Endothelial cell (in vitro differentiated cells): ENCODE results near the gene SF3B1. TPM values are rescaled to one million over a fixed set of nuclear protein-coding genes. Genes with fewer than 3 reads are reported as not detected.
"Not testable (repeated sequence)": the region's sequence is repeated elsewhere in the genome, so short reads cannot be mapped to it uniquely, and the experiment has no call there.

Experiments
- DNase-seq: peaks from one replicate; pipeline ENCODE4 v3.0.0; 2021; ENCODE audit warnings: low spot score
- H3K27ac Mint-ChIP-seq: one replicate; pipeline ENCODE4 v1.8.0; 2021; ENCODE audit warnings: mixed read lengths, inconsistent platforms; ENCODE audit not compliant: unreplicated experiment
- H3K27me3 Mint-ChIP-seq: one replicate; pipeline ENCODE4 v1.8.0; 2021; ENCODE audit warnings: mild to moderate bottlenecking, moderate library complexity, mixed read lengths, inconsistent platforms; ENCODE audit not compliant: unreplicated experiment
- H3K36me3 Mint-ChIP-seq: one replicate; pipeline ENCODE4 v1.8.0; 2021; ENCODE audit warnings: mild to moderate bottlenecking, low read depth, mixed read lengths, inconsistent platforms; ENCODE audit not compliant: unreplicated experiment
- H3K4me1 Mint-ChIP-seq: one replicate; pipeline ENCODE4 v1.8.0; 2021; ENCODE audit warnings: mild to moderate bottlenecking, mixed read lengths, inconsistent platforms; ENCODE audit not compliant: unreplicated experiment
- H3K4me3 Mint-ChIP-seq: one replicate; pipeline ENCODE4 v1.8.0; 2021; ENCODE audit warnings: mild to moderate bottlenecking, mixed read lengths, inconsistent platforms; ENCODE audit not compliant: unreplicated experiment
- H3K9me3 Mint-ChIP-seq: one replicate; pipeline ENCODE4 v1.8.0; 2021; ENCODE audit warnings: mixed read lengths, inconsistent platforms; ENCODE audit not compliant: unreplicated experiment
- total RNA-seq: library from RNA; stranded (reverse); fragmentation: NEBNext Ultra II Directional; extraction: Animal tissue kit (Norgen Biotek cat#: 25700); gene quantifications from one replicate; pipeline ENCODE4 v1.2.1, GENCODE V29; 2021; ENCODE audit not compliant: unreplicated experiment
- TF ChIP-seq, protein P1 (sequence below): fragments of 200-600 bp; sonication (generic); IDR thresholded peaks from one replicate; pipeline ENCODE4 v1.5.0; 2021; ENCODE audit warnings: antibody characterized with exemption; ENCODE audit not compliant: unreplicated experiment

The SF3B1 gene
- total RNA-seq, 1 donor from 2014 or later: 401 TPM

DNA sequence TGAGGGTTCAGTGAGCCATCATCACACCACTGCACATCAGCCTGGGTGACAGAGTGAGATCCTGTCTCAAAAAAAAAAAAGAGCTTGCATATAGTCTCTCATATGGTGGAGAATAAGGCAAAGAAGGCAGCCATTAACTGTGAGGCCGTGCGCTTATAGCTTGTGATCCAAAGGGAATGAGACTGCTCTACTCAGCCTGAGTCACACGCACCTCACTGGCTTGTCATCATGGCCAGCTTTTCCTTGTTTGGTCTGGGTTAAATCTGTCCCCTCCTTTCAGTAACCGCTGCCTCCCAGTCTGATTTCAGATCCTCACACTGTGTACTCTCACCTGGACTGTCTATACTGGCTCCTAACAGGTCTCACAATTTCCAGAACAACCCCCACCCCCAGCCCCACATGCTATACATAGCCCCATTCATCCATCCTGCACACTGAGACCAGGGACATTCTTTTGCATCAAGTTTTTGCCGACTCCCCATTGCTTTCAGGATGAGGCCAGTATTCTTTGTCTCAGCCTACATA is 88.9 kb downstream of the SF3B1 start:
- H3K9me3 Mint-ChIP-seq: no peaks in the 10 kb centered on the region
- H3K4me1 Mint-ChIP-seq: no peaks in the 10 kb centered on the region
- H3K4me3 Mint-ChIP-seq: no peak overlapping the region
- TF ChIP-seq, protein P1, sequence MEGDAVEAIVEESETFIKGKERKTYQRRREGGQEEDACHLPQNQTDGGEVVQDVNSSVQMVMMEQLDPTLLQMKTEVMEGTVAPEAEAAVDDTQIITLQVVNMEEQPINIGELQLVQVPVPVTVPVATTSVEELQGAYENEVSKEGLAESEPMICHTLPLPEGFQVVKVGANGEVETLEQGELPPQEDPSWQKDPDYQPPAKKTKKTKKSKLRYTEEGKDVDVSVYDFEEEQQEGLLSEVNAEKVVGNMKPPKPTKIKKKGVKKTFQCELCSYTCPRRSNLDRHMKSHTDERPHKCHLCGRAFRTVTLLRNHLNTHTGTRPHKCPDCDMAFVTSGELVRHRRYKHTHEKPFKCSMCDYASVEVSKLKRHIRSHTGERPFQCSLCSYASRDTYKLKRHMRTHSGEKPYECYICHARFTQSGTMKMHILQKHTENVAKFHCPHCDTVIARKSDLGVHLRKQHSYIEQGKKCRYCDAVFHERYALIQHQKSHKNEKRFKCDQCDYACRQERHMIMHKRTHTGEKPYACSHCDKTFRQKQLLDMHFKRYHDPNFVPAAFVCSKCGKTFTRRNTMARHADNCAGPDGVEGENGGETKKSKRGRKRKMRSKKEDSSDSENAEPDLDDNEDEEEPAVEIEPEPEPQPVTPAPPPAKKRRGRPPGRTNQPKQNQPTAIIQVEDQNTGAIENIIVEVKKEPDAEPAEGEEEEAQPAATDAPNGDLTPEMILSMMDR: no peak
- H3K36me3 Mint-ChIP-seq: no peaks in the 10 kb centered on the region
- no peak for DNase-seq
- H3K27ac Mint-ChIP-seq: no peak overlapping the region
- peaks cover 3% of the 10 kb centered on the region for H3K27me3 Mint-ChIP-seq

DNA sequence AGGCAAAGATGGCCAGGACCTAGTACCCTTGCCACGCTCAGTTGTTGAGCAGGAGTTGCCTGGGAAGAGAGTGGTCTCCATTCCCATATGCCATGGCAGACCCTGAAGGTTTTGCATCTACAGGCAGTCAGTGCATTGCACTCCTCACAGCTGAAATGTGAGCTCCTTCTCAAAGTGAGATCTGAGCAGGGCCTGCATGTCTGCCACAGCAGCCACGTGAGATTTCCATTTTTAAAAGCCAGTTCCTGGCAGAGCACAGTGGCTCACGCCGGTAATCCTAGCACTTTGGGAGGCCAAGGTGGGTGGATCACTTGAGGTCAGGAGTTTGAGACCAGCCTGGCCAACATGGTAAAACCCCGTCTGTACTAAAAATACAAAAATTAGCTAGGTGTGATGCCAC is 90.9 kb downstream of the SF3B1 start:
- H3K4me1 Mint-ChIP-seq: peaks cover 11% of the 10 kb centered on the region
- H3K27ac Mint-ChIP-seq, H3K27me3 Mint-ChIP-seq, H3K4me3 Mint-ChIP-seq, H3K36me3 Mint-ChIP-seq, H3K9me3 Mint-ChIP-seq, DNase-seq: not testable (repeated sequence)

DNA sequence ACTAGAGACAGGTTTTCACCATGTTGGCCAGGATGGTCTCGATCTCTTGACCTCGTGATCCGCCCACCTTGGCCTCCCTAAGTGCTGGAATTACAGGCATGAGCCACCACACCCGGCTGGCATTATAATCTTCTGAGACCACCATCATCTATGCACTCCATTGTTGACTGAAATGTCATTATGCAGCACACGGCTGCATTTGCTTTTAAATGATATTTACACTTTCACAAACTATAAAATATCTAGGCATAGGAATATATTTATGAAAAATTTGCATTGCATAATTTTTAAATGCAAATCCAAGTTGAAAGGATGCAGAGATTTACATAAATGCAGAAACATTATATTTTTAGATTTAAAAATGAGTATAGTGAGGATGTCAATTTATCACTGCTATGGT is 94.2 kb downstream of the SF3B1 start:
- peaks cover 13% of the 10 kb centered on the region for H3K4me1 Mint-ChIP-seq
- no peak overlapping the region for H3K4me3 Mint-ChIP-seq
- DNase-seq: no peak
- TF ChIP-seq, protein P1: no peak
- no peak overlapping the region for H3K27ac Mint-ChIP-seq
- H3K27me3 Mint-ChIP-seq: peaks cover 3% of the 10 kb centered on the region
- no peaks in the 10 kb centered on the region for H3K9me3 Mint-ChIP-seq
- H3K36me3 Mint-ChIP-seq: no peaks in the 10 kb centered on the region

Other genes with a start within 250 kb of the SF3B1 start
- gene ANKRD44, start 124.2 kb downstream of the SF3B1 start, total RNA-seq: 8.1 TPM
- 22.1 TPM for gene COQ10B, start 18.5 kb upstream of the SF3B1 start, total RNA-seq
- gene HSPD1, start 64.8 kb upstream of the SF3B1 start, total RNA-seq: 212 TPM
- 73.6 TPM for gene HSPE1, start 65.4 kb upstream of the SF3B1 start, total RNA-seq
- 31.0 TPM for gene MOB4, start 81.0 kb upstream of the SF3B1 start, total RNA-seq
- gene RFTN2, start 240.6 kb upstream of the SF3B1 start, total RNA-seq: 27.2 TPM